ENCODE results near the gene ZNF462.

ZNF462 gene

DNA sequence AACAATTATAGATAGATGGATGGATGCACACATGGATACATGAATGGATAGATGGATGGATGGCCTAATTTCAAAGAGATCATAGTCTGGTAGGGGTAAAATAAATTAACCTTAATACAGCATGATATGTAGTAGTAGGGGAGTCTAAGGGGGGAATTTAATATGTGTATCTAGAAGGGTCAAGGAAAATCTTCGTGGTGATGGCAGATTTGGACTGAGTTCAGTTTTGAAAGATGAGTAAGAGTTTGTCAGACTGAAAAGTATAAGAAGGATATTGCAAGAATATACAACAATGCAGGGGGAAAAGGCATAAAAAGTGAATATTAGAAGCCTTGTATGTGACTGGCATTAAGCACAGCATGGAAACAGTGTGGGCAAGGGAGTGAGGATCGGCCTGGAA, 98.7 kb downstream of the ZNF462 start:
- TF ChIP-seq POLR2A (IDR thresholded peaks at IDR 0.05; ENCODE audit: low read length): no peak
- TF ChIP-seq GATA1 (IDR thresholded peaks at IDR 0.05; ENCODE audit: low read depth, low read length): no peak
- DNase-seq: no peak

DNA sequence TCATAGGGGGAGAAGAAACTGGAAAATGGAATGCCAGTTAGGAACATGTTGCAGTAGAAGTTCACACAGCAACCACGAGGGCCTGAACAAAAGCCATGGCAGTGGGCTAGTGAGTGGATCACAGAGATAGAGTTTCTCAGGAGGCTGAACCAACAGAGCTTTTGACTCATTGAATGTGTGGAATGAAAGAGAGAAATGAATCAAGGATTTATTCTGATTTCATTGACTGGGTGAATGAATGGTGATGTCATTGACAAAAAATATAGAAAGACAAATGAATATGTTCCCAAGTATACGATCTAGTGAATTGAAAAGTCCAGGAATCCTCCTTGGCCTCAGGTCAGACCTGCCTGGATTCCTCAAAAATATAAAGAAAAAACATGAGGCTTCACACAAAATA, 99.2 kb downstream of the ZNF462 start:
- no peak for TF ChIP-seq GATA1 (IDR thresholded peaks at IDR 0.05; ENCODE audit: low read depth, low read length)
- TF ChIP-seq POLR2A (IDR thresholded peaks at IDR 0.05; ENCODE audit: low read length): no peak
- no peak for DNase-seq

DNA sequence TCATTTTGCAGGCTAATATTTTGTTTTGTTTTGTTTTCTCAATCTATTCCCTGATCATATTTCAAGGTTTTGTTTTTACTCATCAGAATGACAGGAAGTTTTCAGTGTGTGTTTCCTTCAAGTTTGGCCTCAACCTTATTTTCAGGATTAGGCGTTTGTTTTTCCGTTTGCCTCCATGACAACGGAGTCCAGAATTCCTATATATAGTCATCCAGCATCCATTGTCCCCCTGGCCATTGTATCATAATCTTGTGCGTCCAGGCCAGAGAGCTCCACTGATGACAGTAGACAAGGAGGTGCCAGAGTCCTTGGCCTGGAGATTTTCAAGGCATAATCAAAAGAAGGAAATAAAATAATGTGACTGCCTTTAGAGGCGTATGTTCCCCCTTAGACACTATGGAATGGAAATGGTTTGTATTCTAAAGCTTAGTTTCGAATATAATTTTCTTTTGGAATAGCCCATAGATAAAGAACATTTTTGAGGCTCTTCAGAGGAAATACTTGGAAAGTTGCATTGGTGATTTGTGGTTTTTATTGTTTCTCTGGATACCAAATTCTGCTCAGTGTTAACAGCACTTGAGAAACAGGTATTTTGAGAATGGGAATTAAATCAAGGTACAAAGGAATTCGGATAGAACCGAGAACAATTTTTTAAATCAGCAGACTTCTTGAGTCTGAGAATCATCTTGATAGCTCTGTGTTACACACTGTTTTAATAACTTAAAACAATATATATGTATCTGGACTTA, 99.8 kb downstream of the ZNF462 start:
- no peak for DNase-seq
- TF ChIP-seq POLR2A (IDR thresholded peaks at IDR 0.05; ENCODE audit: low read length) (no peak), GATA1 (IDR thresholded peaks at IDR 0.05; ENCODE audit: low read depth, low read length) (no peak)

DNA sequence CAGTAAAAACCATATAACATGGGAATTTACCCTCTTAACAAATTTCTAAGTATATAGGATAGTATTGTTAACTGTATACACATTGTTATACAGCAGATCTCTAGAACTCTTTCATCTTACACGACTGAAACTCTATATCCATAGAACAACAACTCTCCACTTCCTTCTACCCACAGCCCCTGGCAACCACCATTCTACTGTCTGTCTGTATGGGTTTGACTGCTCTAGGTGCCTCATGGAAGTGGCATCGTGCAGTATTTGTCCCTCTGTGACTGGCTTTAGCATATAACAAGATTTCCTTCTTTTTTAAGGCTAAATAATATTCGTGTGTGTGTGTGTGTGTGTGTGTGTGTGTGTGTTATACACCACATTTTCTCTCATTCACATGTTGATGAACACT, 100.7 kb downstream of the ZNF462 start:
- no peak for DNase-seq
- TF ChIP-seq GATA1 (IDR thresholded peaks at IDR 0.05; ENCODE audit: low read depth, low read length) (no peak), POLR2A (IDR thresholded peaks at IDR 0.05; ENCODE audit: low read length) (no peak)

DNA sequence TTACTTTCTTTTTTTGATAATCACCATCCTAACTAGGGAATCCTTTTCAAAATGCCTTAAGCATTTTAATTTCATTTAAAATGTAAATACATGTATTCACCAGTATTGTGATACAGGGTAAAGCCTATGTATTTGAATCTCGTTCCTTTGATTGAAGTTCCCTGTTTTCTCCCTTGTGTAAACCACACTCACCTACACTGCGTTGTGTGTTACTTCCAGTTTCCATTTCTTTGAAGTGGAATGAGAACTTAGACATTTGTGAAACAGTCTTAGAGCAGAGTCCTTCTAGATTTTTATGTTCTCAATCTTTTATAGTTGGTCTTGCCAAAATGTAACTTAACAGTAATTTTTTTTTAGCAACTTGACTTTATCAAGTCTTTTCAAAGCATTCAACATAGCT, 101.4 kb downstream of the ZNF462 start:
- TF ChIP-seq GATA1 (IDR thresholded peaks at IDR 0.05; ENCODE audit: low read depth, low read length) (no peak), POLR2A (IDR thresholded peaks at IDR 0.05; ENCODE audit: low read length) (no peak)
- no peak for DNase-seq

DNA sequence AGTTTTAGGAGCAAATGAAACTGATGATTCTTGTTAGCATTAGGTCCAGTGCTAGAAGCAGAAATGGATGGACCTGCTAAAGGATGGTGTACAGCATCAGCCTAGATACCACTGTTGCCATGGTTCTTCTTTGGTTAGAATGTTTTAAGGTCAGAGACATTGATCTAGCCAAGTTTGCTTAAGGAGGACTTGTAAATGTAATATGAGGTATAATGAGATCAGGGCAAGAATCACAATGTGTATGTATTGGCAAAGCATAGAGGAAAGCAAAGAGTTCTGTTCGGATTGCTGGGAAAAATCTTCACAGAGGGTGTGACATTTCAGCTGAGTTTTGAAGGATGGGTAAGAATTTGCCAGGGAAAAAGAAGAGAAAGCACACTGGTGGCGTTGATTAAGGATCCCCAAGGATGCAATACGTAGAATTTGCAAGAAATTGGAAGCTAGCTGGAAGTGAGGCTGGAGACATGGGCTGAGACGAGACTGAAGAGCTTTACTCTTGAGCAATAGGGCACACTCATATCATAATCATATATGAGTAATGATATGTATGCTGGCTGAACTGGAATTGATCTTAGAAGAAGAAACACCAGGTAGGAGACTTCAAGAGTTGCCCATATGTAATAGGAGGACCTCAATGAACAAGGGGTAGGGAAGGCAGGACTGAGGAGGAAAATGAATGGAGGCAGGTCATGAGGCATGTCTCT, 102.0 kb downstream of the ZNF462 start:
- no peak for DNase-seq
- no peak for TF ChIP-seq GATA1 (IDR thresholded peaks at IDR 0.05; ENCODE audit: low read depth, low read length)
- TF ChIP-seq POLR2A (IDR thresholded peaks at IDR 0.05; ENCODE audit: low read length): no peak

DNA sequence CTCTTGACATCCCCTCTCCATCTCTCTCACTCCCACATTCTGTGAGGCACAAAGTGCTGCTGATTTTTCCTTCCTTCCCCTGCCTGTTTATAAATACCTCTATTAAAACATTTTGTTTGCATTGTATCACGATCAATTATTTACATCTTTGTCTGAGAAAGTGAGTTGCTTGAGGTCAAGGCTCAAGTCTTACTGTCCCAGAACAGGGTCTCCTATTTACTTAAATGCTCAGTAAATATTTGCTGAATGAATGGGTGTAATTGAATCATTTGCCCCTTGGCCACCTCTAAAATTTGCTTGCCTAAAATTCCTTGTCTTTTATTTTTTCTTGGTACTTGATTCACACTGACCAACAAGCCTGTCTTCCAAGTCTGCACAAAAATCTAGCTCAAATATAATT, 103.5 kb downstream of the ZNF462 start:
- no peak for TF ChIP-seq POLR2A (IDR thresholded peaks at IDR 0.05; ENCODE audit: low read length)
- TF ChIP-seq GATA1 (IDR thresholded peaks at IDR 0.05; ENCODE audit: low read depth, low read length): no peak
- no peak for DNase-seq

DNA sequence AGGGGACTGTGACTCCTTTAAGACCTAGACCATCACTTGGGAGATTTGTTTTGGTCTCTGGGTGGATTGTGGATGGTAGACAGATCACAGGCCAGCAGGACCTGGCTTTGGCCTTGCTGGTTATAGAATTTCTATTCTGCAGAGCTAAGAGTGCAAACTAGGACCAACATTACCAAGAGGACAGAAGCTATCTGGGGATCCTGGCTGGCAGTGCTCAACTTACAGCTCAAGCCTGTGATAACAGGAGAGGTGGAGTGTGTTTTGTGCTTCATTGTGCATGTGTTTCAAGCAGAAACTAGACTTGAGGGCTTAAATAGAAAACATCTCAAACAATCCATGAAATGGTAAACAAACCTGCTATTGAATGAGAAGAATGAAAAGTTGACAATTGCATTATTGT, 106.7 kb downstream of the ZNF462 start:
- TF ChIP-seq GATA1 (IDR thresholded peaks at IDR 0.05; ENCODE audit: low read depth, low read length) (no peak), POLR2A (IDR thresholded peaks at IDR 0.05; ENCODE audit: low read length) (no peak)

DNA sequence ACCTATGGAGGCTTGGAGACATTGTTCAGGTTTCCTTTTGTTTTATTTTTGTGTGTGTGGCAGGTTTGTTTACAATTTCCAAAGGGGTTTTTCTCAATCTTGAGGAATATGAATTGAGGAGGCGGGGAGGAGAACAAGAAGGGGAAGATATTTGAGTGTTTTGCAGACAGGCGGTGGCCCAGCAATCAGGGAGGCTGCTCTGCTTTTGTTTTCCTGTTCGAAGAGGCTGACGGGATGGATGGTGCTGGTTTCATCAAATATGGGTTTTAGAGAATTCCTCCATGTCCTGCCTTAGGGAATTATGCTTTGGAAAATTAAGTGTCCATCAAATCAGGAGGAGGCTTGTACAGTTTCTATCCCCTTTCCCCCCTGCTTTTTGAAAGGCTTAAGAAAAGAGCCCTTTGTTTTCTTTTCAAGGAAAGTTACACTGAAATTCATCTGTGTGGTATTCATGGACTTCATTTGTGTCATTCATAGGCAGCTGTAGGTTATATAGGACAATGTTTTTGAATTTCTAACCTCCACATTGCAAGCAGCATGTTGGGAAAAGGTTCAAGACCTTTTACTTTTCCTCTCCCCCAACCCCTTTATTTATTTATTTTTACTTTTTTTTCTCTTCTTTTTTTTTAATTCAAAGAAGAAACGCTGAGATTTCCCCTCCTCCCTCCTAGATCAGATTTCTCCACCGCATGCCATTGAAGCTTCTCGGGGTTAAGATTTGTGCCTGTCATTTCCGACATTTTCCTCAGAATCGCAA, 107.4 kb downstream of the ZNF462 start:
- TF ChIP-seq POLR2A (IDR thresholded peaks at IDR 0.05; ENCODE audit: low read length) (no peak), GATA1 (IDR thresholded peaks at IDR 0.05; ENCODE audit: low read depth, low read length) (no peak)
- no peak for DNase-seq

More for the DNA sequence above, 106.7 kb downstream of the ZNF462 start:
- no peak for DNase-seq

DNA sequence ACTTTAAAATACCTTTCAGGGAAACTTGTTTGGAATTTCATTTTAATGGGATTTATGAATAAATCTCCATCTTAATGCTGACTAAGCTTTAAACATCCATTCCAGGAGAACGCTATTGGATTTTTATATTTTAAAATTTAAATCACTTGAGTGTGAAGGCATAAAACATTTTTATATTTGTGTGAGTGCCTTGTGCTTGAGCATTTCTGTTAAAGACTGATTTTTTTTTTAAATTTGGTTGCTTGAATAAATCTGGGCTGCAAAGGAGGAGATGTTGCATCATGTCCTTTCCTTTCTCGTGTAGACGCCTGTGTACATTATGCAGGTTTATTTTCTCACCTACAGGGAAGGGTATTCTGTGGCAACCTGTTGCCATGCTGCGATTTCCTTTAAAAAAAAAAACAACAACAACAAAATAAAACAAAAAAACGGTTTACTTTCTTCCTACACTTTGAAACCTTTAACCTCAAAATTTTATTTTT, 108.1 kb downstream of the ZNF462 start:
- TF ChIP-seq GATA1 (IDR thresholded peaks at IDR 0.05; ENCODE audit: low read depth, low read length) (no peak), POLR2A (IDR thresholded peaks at IDR 0.05; ENCODE audit: low read length) (no peak)

DNA sequence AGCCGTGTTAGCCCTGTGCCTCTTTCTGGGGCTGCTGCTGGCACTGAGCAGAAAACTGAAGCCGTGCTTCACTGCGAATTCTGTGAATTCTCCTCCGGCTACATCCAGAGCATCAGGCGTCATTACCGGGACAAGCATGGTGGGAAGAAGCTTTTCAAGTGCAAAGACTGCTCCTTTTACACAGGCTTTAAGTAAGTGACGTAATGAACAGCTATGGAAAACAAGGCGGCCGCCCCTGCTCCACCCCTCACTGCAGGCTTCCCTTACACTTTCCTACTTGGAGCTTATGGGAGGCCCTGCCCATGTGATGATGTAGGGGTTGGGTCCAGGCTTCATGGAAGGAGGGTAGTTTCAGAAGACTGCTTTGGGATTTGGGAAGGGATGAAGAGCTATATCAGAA, 109.1 kb downstream of the ZNF462 start:
- TF ChIP-seq GATA1 (IDR thresholded peaks at IDR 0.05; ENCODE audit: low read depth, low read length): no peak
- no peak for TF ChIP-seq POLR2A (IDR thresholded peaks at IDR 0.05; ENCODE audit: low read length)
- DNase-seq: no peak

More for the DNA sequence above, 108.1 kb downstream of the ZNF462 start:
- no peak for DNase-seq

DNA sequence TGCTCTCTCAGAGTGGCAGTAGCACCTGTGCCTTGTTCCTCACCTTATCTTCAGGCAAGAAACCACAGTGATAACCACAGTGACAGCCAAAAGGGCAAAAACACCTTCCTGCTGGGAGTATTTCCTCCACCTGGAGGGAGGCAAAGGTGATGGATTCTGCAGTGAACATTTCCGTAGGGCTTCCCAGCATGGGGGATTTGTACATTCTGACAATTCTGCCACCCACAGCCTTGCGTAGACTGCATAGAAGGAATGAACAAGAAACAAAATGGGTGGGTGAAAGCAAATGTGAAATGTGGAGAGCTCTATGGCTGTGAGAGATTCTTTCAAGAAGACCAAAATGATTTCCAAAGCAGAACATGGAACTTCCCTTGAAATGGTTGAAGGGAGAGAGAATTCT, 111.4 kb downstream of the ZNF462 start:
- DNase-seq: no peak
- no peak for TF ChIP-seq GATA1 (IDR thresholded peaks at IDR 0.05; ENCODE audit: low read depth, low read length)
- no peak for TF ChIP-seq POLR2A (IDR thresholded peaks at IDR 0.05; ENCODE audit: low read length)

DNA sequence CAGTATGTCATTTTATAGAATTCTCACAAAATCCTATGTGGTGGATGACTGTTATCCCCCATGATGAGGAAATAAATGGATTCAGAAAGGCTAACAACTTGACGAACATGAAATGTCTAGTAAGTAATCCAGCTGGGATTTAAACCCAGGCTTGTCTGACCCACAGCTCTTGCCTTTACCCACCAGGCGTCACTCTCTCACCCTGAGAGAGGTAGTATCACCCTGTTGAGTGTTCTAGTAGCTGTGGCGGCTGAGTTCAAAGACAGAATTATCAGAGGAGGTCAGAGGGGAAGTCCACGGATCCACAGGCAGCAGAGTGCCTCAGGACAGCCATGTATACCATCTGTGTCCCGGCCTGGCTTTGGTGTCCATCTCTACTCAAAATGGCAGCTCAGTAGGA, 113.8 kb downstream of the ZNF462 start:
- DNase-seq: no peak
- TF ChIP-seq POLR2A (IDR thresholded peaks at IDR 0.05; ENCODE audit: low read length): no peak
- no peak for TF ChIP-seq GATA1 (IDR thresholded peaks at IDR 0.05; ENCODE audit: low read depth, low read length)

DNA sequence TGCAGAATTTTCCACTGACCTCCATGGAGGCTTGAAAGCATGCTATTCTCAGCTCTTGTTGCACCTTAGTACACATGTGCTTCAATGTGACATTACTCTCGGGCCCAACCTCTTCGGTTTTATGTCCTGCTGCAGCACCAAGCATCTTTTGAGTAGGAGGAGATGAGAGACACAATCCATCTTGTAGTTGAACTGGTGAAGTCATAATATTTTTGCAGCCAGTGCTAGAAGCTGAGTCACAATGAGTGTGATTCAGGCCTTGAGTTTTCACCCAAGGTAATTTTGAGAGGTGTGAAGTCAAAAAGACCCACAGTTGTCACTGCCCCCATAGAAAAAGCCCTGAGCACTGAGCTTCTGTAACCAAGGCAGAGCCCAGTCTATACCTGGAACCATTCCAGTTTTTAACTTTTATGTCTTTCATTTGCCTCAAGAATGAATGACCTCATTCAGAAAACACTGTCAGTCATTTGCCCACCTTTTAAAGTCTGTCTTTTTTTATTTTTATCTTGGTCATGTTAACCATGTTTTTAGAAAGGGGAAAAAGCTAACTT, 117.7 kb downstream of the ZNF462 start:
- TF ChIP-seq POLR2A (IDR thresholded peaks at IDR 0.05; ENCODE audit: low read length) (no peak), GATA1 (IDR thresholded peaks at IDR 0.05; ENCODE audit: low read depth, low read length) (no peak)
- no peak for DNase-seq

Data from erythroblast (primary cell).